Measurements from ENCODE around the gene SLC25A39.

- TF ChIP-seq CTCF (IDR thresholded peaks at IDR 0.05) (no peak), POLR2A (IDR thresholded peaks at IDR 0.05) (no peak), POLR2AphosphoS5 (IDR thresholded peaks at IDR 0.05) (no peak), EP300 (IDR thresholded peaks at IDR 0.05) (no peak)
Observed at GRCh38 chr17:44361292-44362260, 37.0 kb upstream of the SLC25A39 start.
